GM19452 (cell line): ENCODE data around the gene TTC38.
"Not testable (repeated sequence)": the region's sequence is repeated elsewhere in the genome, so short reads cannot be mapped to it uniquely, and the experiment has no call there.

Experiments
- ATAC-seq: cut with Tn5 transposase; IDR thresholded peaks from one replicate; pipeline ENCODE4 v1.9.1; 2021; ENCODE audit not compliant: unreplicated experiment

TTC38 gene

GRCh38 chr22:46295277-46295971 is 27.6 kb downstream of the TTC38 start:
- no peak for ATAC-seq

- peak; percentile 85 for ATAC-seq
Measured at GRCh38 chr22:46296257-46297150, 28.7 kb downstream of the TTC38 start, which contains the start of gene GTSE1. TSS of gene GTSE1 (plus strand) at chr22:46296870. CDS start at chr22:46297401, 531 bp downstream.

GRCh38 chr22:46297151-46297812 is 29.5 kb downstream of the TTC38 start:
- no peak for ATAC-seq

- ATAC-seq: no peak
Measured at GRCh38 chr22:46299101-46299500, 31.3 kb downstream of the TTC38 start.

- no peak for ATAC-seq
Measured at GRCh38 chr22:46300491-46300890, 32.7 kb downstream of the TTC38 start.

- no peak for ATAC-seq
Measured at GRCh38 chr22:46303347-46303965, 35.6 kb downstream of the TTC38 start.

- ATAC-seq: no peak
Measured at GRCh38 chr22:46308283-46308988, 40.6 kb downstream of the TTC38 start.

- no peak for ATAC-seq
Measured at GRCh38 chr22:46309526-46310085, 41.8 kb downstream of the TTC38 start.

- ATAC-seq: no peak
Measured at GRCh38 chr22:46312056-46312455, 44.2 kb downstream of the TTC38 start.

GRCh38 chr22:46312848-46313247 is 45.0 kb downstream of the TTC38 start:
- not testable (repeated sequence) for ATAC-seq

GRCh38 chr22:46315976-46316375 is 48.2 kb downstream of the TTC38 start:
- ATAC-seq: no peak

GRCh38 chr22:46317646-46318045 is 49.8 kb downstream of the TTC38 start:
- no peak for ATAC-seq

- no peak for ATAC-seq
Measured at GRCh38 chr22:46318576-46318975, 50.8 kb downstream of the TTC38 start.

GRCh38 chr22:46319319-46319718 is 51.5 kb downstream of the TTC38 start:
- ATAC-seq: no peak

GRCh38 chr22:46320166-46320710 is 52.4 kb downstream of the TTC38 start:
- ATAC-seq: no peak

GRCh38 chr22:46320716-46321386 is 53.0 kb downstream of the TTC38 start:
- ATAC-seq: no peak

GRCh38 chr22:46322711-46323110 is 54.9 kb downstream of the TTC38 start:
- no peak for ATAC-seq

- ATAC-seq: no peak
Measured at GRCh38 chr22:46323162-46323561, 55.4 kb downstream of the TTC38 start.

GRCh38 chr22:46326066-46326680 is 58.4 kb downstream of the TTC38 start:
- no peak for ATAC-seq
